SK-MEL-5 (cell line): ENCODE data around the gene KLHL3. TPM values are rescaled to one million over a fixed set of nuclear protein-coding genes. Genes with fewer than 3 reads are reported as not detected.

Source experiments
- DNase-seq: peaks from one replicate; pipeline ENCODE4 v3.0.0-alpha.2; 2016; ENCODE audit warnings: low read depth, low spot score
- in situ Hi-C: cut with HindIII; loops from 2 replicates; pipeline ENCODE4 v1.10.0; 2016; ENCODE audit warnings: low sequenced_read_pairs, high pct_unique_total_duplicates, low pct_unique_long_range_greater_than_20kb
- total RNA-seq: library from RNA; depleted of rRNA; stranded (reverse); fragments of >200 nt; shearing (Covaris generic); gene quantifications from 2 replicates; pipeline ENCODE4 v1.2.3, GENCODE V29; 2014

The KLHL3 gene
- total RNA-seq, 1 experiment from 2014 or later, result 0.66 TPM

DNA sequence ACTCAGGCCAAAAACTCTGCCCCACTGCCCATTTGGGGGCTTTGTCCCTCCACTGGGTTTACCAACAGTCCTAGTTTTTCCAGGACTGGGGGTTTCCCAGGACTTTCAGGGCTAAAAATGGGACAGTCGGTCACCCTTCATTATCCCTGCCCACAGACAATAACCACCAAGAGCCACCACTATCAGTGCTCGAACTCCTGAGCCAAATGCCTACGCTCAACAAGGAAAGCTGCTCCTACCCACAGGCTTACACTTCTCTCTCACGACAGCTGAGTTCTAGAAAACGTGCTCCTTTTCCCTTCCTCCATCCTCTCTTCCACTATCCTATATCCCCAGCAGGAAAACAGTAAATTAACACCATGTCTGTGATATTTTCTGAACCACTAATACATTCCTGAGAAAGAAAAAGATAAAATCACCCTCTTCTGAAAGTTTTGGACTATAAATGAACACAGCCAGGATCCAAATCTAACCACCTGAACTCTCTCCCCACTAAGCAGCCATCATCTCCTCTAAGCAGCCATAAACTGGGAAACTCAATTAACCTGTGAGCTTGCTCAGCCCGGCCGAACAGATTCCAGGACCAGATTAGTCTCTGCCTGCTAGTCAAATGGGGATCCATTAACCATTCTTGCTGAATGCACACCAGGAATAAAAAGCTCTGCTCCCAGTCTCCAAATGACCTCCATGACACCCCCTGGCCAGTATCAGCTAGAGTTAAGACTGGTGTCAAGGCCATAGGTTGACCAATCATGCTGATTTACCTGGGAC, 41.8 kb downstream of the KLHL3 start:
- no peak for DNase-seq
- in situ Hi-C loops, result no loop called here

DNA sequence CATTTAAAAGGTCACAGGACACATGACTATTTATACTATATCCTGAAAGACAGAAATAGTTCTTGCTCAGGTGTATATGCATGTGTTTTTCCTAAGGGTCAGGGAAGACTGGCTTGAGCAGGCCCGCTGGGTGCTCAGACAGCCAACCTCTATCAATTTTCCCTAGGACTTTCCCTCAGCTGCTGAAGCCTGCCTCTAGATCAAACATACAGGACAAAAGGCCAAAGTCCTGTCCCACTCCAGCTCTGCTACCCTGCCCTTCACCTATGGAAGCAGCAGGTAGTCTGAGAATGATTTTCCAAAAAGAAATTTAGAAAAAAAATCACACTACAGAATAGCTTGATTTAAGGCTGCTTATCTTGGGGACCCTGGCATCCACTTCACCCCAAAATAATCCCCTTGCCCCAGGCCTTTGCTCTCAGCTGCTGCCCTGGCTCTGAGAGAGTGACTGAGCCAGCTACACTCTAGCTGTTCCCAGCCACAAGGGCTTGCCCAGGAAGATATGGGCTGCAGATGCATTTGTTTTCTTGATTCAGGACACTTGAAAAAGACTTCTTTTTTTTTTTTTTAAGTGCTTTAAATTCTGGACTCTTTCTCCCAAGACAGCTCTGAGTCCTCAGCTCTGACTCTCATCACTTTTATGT, 42.5 kb downstream of the KLHL3 start:
- DNase-seq, result no peak
- in situ Hi-C loops, result no loop called here

DNA sequence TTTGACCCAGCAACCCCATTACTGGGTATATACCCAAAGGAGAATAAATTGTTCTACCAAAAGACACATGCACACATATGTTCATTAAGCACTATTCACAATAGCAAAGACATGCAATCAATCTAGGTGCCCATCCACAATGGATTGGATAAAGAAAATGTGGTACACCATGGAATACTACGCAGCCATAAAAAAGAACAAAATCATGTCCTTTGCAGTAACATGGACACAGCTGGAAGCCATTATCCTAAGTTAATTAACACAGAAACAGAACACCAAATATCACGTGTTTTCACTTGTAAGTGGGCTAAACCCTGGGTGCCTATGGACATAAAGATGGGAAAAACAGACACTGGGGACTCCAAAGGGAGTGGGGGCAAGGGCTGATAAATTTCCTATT, 46.6 kb downstream of the KLHL3 start:
- in situ Hi-C loops, result no loop called here
- no peak for DNase-seq

DNA sequence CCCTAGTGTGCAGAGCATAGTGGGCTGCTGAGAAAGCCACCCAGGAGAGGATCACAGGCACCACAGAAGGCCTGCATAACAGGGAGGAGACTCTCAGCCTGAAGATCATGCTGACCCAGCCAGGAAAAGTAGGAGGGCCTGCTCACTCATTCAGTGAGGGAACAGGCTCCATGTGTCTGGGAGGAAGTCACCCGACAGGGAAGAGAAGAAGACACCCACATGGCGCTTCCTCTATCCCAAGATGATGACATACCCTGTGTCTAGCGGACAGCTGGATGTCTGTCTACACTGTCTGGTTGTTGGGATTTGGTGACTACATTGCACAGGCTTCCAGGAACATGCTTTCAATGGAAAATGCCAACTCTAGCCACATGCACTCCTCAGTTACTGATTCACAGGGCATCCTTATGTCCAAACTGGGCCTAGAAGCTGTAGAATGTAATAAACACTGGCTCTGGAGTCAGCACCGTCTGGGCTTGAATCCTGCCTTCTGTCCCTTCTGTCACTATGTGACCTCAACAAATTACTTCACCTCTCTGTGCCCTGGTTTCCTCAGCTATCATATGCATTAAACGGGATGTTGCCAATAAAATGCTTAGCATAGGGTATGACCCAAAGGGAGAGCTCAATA, 47.6 kb downstream of the KLHL3 start:
- in situ Hi-C loops, result no loop called here
- DNase-seq, result no peak

DNA sequence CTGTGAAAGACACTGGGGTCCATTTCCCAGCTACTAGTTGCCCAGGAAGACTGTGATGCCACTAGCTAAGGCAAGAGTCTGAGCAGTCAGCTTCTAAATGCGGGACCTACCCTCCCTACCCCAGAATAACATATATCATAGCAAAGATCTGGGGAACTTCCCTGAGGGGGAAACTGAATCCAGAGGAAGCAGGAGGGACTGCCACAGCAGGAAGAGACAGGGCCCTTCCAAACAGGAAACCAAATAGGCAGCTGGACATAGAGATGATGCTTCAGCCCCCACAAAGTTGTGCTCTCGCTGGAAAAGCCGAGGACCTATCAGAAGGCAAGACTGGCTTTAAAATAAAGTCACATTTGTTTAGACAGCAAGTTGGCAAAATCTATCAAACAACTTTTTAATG, 51.1 kb downstream of the KLHL3 start:
- no peak for DNase-seq
- in situ Hi-C loops, result no loop called here

DNA sequence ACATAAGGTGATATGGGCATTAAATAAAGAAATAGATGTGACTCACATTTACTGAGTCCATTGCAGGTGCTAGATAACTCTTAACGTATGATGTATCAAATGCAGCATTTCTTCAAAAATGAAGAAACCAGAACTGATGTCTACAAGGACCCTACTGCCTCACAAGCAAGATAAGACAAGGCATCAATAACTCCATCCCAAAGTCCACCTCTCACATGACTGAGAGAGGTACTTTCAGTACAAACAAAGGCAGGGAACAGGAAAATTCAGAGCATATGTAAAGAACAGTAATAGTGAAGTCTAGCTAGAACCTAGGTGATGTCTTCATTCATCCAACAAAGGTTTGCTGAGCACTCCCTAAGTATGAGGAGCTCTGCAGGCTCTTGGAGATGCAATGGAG, 54.7 kb downstream of the KLHL3 start:
- in situ Hi-C loops, result no loop called here
- DNase-seq, result no peak

DNA sequence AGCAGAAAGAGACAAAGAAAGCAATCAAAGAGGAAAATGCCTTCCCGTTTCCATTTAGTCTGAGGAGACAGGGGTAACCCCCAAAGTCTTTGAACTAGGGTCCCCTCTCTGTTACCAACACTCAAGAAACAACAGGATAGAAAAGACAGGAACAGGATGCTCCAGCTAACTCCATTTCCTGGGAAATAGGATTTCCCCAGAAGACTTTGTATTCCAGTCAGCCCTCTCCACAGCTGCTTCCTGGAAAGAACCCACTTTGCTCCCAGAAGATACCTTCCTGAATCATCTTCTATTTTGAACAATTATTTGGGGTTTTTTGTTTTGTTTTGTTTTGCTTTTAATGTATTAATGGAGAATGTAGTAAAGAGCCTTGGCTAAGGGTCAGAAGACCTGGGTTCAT, 56.0 kb downstream of the KLHL3 start:
- in situ Hi-C loops, result no loop called here
- no peak for DNase-seq

DNA sequence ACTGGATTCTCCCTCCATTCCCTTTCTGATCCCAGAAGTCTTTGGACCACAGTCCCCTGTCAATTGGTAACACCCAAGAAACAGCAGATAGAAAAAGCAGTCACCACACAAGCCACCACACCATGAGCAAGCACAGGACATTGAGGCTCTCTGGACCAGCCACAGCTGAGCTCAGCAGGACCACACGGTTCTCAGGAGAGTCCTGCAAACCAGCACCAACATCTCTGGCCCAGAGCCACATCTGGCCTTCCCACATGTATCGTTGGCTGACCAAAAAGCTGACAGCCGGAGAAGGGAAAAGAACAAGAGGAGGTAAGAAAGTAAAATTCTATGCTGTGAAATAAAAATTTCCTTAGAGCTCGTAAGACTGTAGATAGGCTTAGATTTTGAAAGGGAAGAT, 56.7 kb downstream of the KLHL3 start:
- DNase-seq, result no peak
- in situ Hi-C loops, result no loop called here

DNA sequence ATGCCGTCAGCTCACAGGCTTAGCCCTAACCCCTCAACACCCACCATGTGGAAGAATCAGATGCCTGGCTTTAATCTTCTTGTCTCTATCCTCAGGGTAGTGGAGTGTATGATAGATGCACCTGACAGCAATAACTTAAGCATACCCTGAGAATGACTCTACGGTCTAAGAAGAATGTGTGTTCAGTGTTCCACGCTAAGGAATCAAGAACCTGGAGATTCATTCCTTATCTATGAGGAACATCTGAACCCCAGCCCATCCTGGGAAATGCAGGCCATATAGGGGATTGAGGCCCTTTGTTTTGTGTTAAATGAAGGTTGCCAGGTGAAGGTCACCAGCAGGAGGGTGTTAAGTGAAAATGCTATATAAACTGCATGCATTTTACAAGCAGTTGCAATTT, 63.0 kb downstream of the KLHL3 start:
- in situ Hi-C loops, result no loop called here
- DNase-seq, result no peak

DNA sequence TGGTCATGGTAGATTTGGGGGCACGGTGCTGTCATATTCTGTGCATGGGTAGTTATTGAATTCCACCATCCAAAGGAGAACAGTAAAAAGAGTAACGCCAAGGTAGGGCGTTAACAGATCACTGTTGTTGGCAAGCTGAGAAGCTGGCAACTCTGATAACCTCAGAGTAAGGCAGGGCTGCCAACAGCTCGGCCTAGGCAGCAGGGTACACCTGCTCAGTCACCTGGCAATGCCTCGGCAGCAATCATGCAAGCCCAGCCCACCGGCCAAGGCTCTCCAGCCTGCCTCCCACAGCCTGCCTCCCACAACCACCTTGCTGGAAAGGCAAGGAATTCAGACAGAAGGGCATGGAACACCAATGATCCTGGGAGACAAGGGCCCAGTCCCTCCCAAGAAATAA, 63.9 kb downstream of the KLHL3 start:
- in situ Hi-C loops, result no loop called here
- DNase-seq, result no peak

DNA sequence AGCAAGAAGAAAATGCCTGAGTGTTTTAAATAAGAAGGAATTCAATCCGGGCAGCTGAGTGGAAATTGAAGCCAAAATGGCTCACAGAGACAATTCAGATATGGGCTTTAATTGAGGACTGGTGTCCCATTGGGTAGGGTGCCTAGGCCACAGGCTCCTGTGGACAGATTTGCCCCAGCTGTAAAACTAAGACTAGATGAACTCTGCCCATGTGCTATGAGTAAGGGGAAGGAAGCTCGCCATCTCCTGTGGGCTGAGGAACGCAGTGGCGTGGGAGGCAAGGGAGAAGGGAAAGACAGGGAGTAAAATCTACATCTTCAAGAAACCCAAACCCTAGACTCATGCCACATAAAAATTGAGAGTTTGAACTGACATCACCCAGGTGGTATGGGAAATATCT, 66.1 kb downstream of the KLHL3 start:
- in situ Hi-C loops, result no loop called here
- no peak for DNase-seq

DNA sequence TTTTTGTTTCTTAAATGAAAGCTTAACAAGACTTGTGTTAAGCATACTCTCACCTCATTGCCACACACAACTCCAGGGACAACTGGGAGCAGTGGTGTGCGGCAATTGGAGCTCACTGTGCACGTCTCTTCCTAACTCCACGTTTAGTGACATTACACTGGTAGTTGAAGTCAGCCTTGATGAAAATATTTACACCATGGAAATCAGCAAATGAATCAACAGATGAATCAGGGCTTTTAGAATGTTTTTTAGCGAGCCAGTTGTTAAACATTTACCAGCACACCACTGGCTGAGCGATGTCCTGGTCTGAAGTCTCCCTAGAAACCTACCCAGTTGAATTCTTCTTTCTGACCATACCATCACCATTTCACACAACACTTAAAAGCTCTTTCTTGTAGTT, 67.3 kb downstream of the KLHL3 start:
- no peak for DNase-seq
- in situ Hi-C loops, result no loop called here

DNA sequence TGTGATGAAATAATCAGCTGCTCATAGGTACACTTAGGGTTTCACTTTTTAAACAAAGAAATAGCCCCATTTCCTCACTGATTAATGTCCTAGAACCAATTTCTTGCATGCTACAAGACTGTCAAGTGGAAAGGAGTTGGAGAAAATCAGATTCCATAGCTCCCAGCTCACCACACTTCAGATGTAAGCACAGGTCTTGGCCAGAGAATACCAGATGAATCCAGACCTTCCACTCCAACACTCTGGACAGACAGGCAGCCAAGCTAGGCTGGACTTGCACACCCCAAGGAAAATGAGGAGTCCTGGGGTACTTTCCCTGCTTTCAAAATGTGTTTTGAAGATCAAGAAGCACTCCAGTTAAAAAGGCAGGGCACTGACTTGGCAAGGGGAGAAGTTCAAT, 68.5 kb downstream of the KLHL3 start:
- DNase-seq, result no peak
- in situ Hi-C loops, result no loop called here

DNA sequence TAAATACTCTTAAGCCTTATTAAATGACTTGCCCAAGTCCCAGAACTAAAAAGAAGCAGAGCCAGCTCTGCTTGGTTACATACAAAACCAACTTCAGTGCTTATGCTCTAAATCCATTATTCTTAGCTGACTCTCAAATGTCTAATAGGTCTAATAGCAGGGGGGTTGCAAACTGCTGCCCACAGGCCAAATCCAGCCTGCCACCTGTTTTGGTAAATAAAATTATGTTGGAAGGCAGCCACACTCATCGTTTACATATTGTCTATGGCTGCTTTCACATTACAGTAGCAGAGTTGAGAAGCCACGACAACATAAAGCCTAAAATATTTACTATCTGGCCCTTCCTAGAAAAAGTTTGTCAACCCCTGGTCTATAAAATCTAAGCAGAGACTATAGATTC, 69.0 kb downstream of the KLHL3 start:
- DNase-seq, result no peak
- in situ Hi-C loops, result no loop called here

DNA sequence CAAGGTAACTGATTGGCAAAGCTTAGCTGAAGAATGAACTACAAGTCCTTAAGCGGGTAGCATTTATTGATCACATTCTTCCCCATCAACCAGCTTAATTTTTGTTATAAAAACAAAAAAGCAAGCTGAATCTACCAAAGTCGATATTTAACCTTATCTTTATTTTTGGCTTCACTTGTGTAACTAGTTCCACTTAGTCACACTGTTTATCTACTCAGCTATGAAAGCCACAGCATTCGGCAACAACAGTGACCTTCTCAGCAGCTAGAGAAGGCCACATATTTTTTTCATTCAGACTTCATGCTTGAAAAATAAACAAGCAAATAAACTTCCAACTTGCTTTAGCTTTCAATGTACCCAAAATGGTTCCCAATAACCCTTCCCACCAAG, 69.4 kb downstream of the KLHL3 start:
- in situ Hi-C loops, result no loop called here

DNA sequence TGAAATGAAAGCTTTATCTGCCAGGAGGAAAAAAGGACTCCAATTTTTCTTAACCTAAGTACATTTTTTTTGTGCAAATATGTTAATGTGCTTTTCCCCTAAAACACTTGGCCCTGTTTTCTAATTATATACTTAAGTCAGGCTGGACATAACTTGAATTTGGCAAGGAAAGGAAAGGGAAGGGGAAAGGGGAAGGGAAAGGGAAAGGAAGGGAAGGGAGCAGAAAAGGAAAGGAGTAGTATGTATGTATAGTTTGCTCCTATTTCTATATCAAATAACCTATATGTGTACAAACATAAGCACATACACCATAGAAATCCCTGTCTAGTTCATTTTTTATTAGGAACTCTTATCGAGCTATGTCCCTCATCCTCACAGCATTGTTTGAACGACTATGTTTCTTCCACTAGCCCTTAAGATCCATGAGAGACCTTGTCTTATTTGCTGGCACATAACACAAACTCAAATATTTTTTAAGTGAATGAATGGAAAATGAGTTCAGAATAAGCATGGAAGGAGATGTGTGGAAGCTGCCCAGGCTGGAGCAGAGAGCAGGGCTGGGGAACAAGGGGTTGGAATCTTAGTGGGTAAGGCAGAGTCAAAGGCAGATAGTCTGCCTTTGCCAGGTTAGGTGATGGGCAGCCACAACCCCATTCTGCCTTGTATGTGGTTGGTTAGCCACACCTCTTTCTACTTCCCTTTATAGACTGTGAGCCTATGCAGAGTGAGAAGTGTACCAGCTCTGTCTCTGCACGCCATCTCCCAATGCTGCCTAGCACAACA, 70.0 kb downstream of the KLHL3 start:
- in situ Hi-C loops, result no loop called here
- DNase-seq, result no peak

More for the DNA sequence above, 69.4 kb downstream of the KLHL3 start:
- no peak for DNase-seq

DNA sequence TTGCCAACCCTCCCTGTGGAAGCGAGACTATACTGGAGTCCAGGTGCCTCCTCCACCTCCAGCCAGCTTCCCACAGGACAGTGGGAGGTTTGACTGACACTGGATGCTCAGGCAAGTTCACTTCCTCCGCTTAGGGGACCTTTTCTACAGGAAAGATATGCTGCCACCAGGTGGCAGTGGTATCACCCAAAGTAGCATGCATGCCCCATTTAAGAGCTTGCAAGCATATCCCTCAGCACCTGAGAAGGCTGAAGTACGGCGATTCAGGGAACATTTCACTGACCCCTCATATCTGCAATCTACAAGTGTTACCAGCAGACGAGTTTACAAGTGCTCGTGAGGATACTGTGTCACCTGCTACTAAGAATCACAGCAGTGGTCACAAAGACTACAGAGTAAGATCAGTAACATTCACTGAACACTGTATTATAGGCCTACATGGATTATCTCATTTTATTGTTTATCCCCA, 75.5 kb downstream of the KLHL3 start:
- DNase-seq, result peak; percentile 80
- in situ Hi-C loops, result no loop called here

DNA sequence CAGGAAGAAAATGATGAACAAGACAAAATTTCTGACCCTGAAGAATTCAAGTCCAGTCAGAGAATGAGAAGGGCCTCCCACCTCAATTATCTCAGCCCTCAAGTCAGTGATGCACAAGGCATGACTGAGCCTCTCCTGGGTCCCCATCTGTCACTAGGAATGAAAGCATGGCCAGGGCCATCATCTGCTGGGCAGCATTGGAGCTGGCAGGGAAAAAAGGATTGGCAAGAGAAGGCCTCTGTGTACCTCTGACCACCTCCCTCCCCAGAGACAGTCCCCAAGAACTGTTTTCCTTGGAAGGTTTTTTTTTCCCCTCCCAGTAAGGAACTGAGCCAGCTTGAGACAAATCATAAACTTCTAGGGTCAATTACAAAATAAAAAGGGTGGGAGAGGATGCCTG, 76.7 kb downstream of the KLHL3 start:
- in situ Hi-C loops, result no loop called here
- no peak for DNase-seq
